Activated T-cell treated with anti-CD3 and anti-CD28 coated beads, Interleukin-2, amount 50 U/mL, for 4 hours (primary cell): ENCODE results near the gene THTPA. TPM values are rescaled to one million over a fixed set of nuclear protein-coding genes. Genes with fewer than 3 reads are reported as not detected.
A peak's percentile ranks its signal among the peaks of the same experiment; 100 is the strongest.

ENCODE experiments used
- ATAC-seq, 2 donors: fragments of 200-7000 bp; cut with Tn5 transposase; one replicate each; pipeline ENCODE4 v1.10.0; 2021
- DNase-seq: peaks from one replicate; pipeline ENCODE4 v3.0.0-alpha.2; 2020
- H3K27me3 Mint-ChIP-seq: one replicate; pipeline ENCODE4 v1.8.0; 2021; ENCODE audit warnings: low read depth, mixed read lengths
- H3K36me3 Mint-ChIP-seq: one replicate; pipeline ENCODE4 v1.8.0; 2022; ENCODE audit warnings: mixed read lengths; ENCODE audit not compliant: insufficient read depth
- H3K4me1 Mint-ChIP-seq: one replicate; pipeline ENCODE4 v1.8.0; 2021; ENCODE audit warnings: low read depth, mixed read lengths
- H3K4me3 Mint-ChIP-seq: one replicate; pipeline ENCODE4 v1.8.0; 2021; ENCODE audit warnings: mild to moderate bottlenecking, moderate library complexity, mixed read lengths
- H3K9me3 Mint-ChIP-seq: one replicate; pipeline ENCODE4 v1.8.0; 2021; ENCODE audit warnings: mixed read lengths
- total RNA-seq, 3 donors: library from RNA; stranded (reverse); gene quantifications; one replicate each; pipeline ENCODE4 v1.2.1, GENCODE V29; 2021

THTPA gene, protein sequence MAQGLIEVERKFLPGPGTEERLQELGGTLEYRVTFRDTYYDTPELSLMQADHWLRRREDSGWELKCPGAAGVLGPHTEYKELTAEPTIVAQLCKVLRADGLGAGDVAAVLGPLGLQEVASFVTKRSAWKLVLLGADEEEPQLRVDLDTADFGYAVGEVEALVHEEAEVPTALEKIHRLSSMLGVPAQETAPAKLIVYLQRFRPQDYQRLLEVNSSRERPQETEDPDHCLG
- total RNA-seq, result 10 to 100 TPM; 17.1 to 18.8 (median 17.6) TPM

DNA sequence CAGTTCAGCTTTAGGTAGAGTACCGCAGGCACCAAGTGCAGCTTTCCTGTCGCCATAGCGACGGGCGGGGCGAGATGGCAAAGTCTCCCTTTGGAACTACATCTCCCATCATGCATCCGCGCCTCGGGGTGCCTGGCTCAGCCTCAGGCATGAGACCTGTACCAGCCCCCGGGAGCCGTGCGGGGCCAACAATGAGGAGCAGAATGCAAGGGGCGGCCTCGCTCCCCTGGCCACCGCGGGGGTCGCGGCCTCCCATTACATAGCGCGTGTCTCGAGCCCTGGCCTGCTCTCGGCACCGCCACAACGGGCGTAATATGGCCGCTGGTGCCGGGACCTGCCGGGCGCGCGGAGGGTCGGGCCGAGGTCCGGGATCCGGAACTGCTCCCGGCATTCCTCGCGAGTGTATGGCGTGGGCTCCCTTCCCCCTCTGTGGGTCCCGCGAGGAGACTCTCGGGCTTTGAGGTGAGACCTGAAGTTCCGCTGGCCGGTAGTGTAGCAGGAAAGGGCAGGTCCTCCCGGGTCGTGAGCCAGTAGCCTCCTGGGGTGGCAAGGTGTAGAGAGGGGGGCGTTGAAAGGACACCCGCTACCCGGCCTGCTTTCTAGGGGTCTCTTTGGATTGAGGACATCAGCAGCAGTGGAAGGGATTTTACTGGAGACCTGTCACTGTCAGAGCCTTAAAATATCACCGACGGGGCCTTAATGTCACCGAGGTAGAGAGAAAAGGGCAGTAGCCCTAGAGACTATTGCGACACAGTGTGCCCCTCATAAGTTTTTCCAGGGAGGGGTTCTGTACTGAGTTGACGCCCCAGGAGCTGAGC is at the start of gene THTPA:
TSS of gene THTPA (plus strand) at position 390 of the 818 bp plus-strand sequence. CDS start 487 bp downstream, outside the sequence.
- H3K27me3 Mint-ChIP-seq, result no peaks in the 10 kb centered on the region
- H3K9me3 Mint-ChIP-seq, result no peaks in the 10 kb centered on the region
- ATAC-seq (peak; percentile 82 to 84), DNase-seq (peak; percentile 90)
- peaks cover 25% of the 10 kb centered on the region for H3K4me1 Mint-ChIP-seq
- peak within 1 kb of the TSS; percentile 93 for H3K4me3 Mint-ChIP-seq
- peaks cover 16% of the 10 kb centered on the region for H3K36me3 Mint-ChIP-seq

GRCh38 chr14:23512156-23512555 is 43.9 kb upstream of the THTPA start:
- peak overlapping the region; percentile 62 for H3K4me3 Mint-ChIP-seq
- peak; percentile 23 to 38 for ATAC-seq
- no peak for DNase-seq
- H3K27me3 Mint-ChIP-seq, result no peaks in the 10 kb centered on the region
- peaks cover 6% of the 10 kb centered on the region for H3K4me1 Mint-ChIP-seq
- no peaks in the 10 kb centered on the region for H3K9me3 Mint-ChIP-seq
- peaks cover 7% of the 10 kb centered on the region for H3K36me3 Mint-ChIP-seq

DNA sequence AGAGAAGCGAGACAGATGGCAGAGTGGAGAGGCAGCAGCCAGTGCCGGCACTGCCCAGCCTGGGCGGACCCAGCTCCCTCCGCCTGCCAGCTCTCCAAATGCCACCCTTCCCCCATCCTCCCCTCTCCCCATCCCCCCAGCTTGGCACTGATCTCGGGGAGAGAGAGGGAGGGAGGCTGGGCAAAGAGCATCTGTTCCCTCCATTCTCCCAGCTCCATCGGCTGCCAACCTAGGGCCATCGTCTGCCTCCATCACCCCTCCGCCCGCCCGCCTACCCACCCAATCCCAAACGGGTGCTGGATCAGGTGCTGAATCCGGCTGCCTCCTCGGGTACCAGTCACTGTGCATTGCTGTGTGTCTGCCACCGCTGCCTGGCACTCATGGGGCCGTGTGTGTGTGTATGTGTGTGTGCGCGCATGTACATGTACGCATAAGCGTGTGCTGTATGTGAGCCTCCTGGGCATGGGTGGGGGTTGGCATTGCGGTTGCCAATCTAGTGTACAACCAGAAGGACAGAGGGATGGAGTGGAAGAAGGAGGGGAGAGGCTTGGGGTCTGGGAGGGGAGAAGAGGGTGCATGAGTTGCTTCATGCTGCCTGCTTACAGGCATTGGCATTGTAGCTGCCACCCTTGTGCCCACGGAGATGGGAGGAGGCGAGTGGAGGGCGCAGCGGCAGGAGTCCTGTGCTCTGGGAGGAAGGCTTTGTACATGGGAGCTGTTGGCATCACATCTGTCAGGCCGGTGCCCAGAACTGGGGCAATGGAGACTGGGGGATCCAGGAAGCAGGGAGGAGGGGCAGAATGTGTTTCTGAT is 42.9 kb upstream of the THTPA start:
- ATAC-seq (no peak), DNase-seq (no peak)
- H3K27me3 Mint-ChIP-seq, result no peaks in the 10 kb centered on the region
- no peaks in the 10 kb centered on the region for H3K9me3 Mint-ChIP-seq
- peaks cover 7% of the 10 kb centered on the region for H3K36me3 Mint-ChIP-seq
- H3K4me1 Mint-ChIP-seq, result peaks cover 6% of the 10 kb centered on the region
- H3K4me3 Mint-ChIP-seq, result no peak overlapping the region

DNA sequence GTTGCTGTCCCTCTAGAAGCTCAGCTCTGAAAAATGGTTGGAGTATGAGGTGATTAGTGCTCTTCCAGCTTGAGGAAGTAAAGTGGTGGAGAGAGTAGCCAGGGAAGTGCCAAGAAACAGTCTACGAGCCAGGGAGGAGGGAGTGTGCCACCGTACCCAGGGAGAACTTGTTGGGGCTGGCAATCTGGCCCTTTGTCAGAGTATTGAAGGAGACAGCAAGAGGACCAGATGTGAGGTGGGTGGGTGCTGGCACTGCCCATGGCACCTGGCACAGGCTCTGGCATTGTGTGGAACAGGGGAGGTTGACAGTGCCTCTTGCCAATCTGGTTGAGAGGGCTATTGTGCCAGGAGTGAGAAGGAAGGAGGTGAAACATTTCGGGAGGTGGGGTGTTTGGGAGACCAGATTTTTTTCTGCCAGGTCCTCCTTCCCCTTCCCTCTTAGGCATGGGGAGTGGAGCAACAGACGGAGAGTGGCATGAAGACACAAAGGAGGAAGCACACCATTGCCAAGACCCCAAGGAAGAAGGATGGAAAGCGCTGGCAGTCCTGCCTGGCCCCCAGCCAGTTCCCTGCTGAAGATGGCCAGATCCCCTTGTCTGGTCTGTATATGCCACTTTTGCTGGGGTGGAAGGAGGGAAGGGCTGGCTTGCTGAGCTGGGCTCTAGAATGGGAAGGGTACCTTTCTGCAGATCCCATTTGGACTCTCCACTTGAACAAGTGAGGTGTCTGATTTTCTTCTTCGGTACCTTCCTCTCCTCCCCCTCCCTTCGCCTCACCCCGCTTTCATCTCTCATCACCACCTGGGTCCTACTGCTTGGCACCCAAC is 42.0 kb upstream of the THTPA start:
- Mint-ChIP-seq H3K4me1 (peaks cover 6% of the 10 kb centered on the region), H3K27me3 (no peaks in the 10 kb centered on the region), H3K4me3 (no peak overlapping the region), H3K9me3 (no peaks in the 10 kb centered on the region), H3K36me3 (peaks cover 7% of the 10 kb centered on the region)
- ATAC-seq (no peak), DNase-seq (no peak)

DNA sequence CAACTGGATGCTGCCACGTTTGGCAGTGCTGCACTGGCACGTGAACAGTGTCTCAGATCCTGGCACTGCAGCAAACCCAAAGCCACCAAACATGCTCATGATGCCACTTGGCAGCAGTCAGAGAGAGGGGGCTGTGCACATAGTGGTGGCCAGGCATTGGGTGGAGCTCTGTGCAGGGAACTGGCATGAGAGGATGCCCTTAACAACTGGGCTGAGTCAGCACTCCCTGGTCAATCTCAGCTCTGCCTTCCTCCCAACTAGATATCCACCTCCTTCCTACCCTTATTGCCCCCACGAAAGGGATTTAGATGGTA is 41.5 kb upstream of the THTPA start:
- Mint-ChIP-seq H3K9me3 (no peaks in the 10 kb centered on the region), H3K4me1 (peaks cover 6% of the 10 kb centered on the region), H3K27me3 (no peaks in the 10 kb centered on the region), H3K4me3 (no peak overlapping the region), H3K36me3 (peaks cover 5% of the 10 kb centered on the region)
- DNase-seq, result no peak
- ATAC-seq, result no peak

DNA sequence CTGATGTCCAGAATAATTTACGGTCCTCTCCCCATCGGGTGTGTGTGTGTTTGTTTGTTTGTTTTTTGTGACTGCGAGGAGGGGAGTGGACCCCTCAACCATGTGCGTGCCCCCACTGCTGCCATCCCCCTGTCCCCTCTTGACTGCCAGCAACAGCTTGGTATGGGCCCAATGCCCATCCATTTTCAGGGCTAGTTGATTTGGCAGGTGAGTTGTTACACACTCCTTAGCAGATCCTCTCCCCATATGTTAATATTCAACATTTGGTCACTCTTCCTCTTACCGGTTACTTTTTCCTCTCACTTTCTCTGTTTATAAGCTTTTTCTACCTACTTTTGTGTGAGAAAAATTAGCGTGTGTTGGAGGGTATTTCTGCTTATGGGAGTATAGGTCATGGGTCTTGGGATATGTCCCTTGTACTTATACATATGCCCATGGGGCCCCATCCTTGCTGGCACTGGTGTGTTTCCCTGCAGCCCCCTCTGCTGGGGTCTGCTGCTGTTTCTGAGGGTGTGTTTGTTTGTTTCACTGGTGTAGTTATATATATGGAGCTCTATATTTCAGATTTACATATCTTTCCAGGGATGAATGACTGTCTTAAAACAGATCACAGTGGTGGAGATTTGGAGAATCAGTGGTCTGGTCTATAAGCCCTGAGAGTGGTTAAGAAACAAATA is 38.3 kb upstream of the THTPA start:
- no peaks in the 10 kb centered on the region for H3K27me3 Mint-ChIP-seq
- peaks cover 2% of the 10 kb centered on the region for H3K36me3 Mint-ChIP-seq

DNA sequence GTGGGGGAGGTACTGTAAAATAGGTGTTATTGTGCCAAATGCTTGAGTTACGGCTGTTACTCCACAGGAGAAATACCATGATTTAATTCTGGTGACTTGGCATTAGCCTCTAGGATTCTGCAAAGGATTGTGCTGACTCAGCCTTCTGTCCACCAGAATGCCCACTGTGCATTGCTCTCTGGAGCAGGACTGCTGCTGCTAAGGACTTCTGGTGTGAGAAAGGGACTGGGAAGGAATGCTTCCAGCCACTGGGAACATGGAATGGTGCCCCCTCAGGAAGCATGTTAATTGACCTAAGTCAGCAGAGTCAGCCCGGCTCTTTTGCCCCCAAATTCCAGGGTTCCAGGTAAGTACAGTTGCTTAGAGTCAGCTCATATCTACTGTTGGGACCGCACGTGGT is 37.4 kb upstream of the THTPA start:
- Mint-ChIP-seq H3K4me1 (no peaks in the 10 kb centered on the region), H3K4me3 (no peak overlapping the region), H3K36me3 (peaks cover 2% of the 10 kb centered on the region), H3K27me3 (no peaks in the 10 kb centered on the region), H3K9me3 (no peaks in the 10 kb centered on the region)
- ATAC-seq (no peak), DNase-seq (no peak)

More for the DNA sequence above, 38.3 kb upstream of the THTPA start:
- DNase-seq, result no peak
- Mint-ChIP-seq H3K4me1 (no peaks in the 10 kb centered on the region), H3K9me3 (no peaks in the 10 kb centered on the region), H3K4me3 (no peak overlapping the region)
- ATAC-seq, result no peak

DNA sequence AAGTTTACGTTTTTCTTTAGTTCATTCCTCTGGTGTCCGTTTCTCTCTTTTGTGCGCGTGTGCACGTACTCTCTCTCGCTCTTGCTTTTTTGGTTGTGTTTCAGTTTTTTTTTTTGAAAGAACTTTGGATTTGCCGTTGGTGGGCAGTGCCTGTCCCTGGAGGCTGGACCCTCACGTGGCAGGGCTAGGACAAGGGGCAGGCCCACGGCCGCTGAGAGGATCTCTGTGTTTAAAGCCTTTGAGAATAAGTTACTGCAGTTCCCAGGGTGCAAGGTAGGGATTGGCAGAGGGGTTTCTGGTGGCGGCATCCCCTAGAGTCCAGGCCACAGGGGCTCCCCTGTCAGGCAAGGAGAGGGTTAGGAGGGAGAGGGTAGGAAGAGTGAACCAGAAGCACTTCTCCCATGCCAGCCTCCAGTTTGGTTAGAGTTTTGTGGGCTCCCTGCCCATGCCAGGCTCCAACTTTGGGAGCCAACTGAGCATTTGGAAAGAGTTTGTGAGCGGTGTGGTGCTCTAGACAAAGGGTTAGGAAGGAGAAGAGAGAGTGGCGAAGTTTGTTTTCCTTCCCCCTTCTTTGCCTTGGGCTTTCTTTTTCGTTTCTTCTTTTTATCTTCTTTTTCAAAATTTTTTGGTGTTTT is 35.1 kb upstream of the THTPA start:
- no peaks in the 10 kb centered on the region for H3K27me3 Mint-ChIP-seq
- no peak overlapping the region for H3K4me3 Mint-ChIP-seq
- H3K9me3 Mint-ChIP-seq, result no peaks in the 10 kb centered on the region
- DNase-seq, result no peak
- no peak for ATAC-seq
- no peaks in the 10 kb centered on the region for H3K4me1 Mint-ChIP-seq
- H3K36me3 Mint-ChIP-seq, result no peaks in the 10 kb centered on the region

DNA sequence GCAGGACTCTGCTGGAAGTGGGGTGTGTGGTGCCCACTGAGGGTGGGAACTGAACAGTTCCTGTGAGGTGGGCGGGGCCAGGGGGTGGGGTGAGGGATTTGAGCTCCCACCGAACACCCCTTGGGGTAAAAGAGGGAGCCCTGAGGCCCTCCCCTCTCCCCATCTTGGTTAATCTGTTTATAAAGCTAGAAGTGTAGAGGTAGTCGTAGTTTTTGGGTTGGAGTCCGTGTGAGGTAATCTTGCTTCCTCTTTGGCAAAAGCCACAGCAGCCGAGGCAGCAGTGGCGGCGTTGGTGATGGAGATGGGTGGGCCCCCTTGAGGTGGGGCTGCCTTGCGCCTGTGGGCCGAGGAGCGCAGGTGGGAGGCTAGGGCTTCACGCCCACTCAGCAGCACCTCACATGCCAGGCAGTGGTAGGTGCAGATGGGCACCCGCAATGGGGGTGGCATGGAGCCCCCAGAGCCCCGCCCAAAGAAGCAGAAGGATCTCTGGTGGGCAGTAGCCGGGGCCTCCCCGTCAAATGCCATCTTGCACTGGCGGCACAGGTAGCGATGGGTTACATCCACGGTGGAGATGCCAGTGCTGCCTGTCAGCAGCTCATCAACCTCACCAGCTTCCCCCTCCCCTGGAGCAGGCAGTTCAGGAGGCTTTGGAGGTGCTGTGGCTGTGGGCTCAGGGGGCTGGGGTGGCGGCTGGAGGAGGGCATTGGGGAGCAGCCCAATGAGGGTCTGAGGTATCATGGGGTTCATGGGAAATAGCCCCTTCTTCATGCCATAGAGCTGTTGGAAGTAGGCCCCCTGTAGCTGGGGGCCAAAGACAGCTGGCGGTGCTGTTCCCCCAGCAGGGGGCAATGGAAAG is 34.1 kb upstream of the THTPA start:
- ATAC-seq (no peak), DNase-seq (no peak)
- Mint-ChIP-seq H3K4me1 (no peaks in the 10 kb centered on the region), H3K36me3 (no peaks in the 10 kb centered on the region), H3K27me3 (no peaks in the 10 kb centered on the region), H3K9me3 (no peaks in the 10 kb centered on the region), H3K4me3 (no peak overlapping the region)

DNA sequence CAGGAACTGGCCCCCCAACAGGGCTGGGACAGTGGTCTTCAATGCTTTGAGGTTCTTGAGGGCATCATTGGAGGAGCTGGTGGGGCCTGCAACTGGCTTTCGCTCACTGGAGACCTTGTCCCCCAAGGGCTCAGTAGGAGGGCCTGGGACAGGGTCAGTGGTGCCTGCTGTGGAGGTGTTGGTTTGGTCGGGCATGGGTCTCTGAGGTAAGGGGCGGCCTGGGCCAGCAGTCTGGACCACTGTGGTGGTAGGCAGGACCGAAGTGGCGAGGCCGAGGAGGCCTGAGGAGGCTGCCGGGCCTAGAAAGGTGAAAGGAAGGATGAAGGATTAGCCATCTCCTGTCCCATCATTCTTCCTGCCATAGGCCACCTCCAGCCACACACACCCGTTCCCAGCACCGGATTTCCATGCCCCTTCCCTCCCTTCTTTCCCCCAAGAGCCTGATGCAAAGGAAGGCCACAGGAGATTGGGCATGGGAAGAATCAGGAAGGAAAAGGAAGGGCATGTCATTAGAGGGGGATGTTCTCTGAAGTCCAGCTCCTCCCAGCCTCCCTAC is 33.4 kb upstream of the THTPA start:
- no peaks in the 10 kb centered on the region for H3K9me3 Mint-ChIP-seq

DNA sequence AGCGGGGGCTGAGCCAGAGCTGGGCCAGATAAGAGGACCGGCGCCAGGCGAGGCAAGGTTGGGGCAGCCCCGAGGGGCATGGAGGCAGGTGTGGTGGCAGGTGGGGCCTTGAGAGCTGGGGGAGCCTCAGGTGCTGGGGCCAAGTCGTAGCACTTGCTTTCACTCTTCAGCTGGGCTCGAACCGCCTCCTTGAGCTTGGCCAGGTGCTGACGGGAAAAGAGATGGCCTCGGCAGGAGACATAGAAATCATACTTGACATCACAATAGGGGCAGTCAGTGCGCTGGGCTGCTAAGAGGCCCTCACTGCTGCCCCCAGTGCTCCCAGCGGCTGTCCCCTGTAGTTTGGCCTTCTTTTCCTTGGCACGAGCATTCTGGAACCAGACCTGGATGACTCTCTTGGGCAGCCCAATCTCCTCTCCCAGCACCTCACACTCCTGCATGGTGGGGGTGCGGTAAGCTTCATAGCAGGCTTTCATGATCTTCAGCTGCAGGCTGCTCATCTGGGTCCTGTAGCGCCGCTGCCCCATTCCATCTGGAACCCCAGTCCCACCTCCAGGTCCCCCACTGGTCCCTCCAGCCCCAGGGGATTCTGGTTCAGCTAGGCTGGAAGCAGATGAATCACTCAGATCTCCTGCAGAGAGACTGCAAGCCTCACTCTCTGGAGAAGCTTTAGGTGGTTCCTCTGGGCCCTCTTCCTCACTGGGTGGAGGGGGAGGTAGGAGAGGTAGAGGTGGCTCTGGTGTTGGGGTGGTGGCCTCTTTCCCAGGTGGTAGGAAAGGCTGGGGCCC is 32.6 kb upstream of the THTPA start:
- DNase-seq (no peak), ATAC-seq (no peak)
- Mint-ChIP-seq H3K27me3 (no peaks in the 10 kb centered on the region), H3K9me3 (no peaks in the 10 kb centered on the region), H3K4me1 (no peaks in the 10 kb centered on the region), H3K36me3 (no peaks in the 10 kb centered on the region), H3K4me3 (no peak overlapping the region)

More for the DNA sequence above, 33.4 kb upstream of the THTPA start:
- Mint-ChIP-seq H3K36me3 (no peaks in the 10 kb centered on the region), H3K4me1 (no peaks in the 10 kb centered on the region), H3K4me3 (no peak overlapping the region), H3K27me3 (no peaks in the 10 kb centered on the region)
- ATAC-seq (no peak), DNase-seq (no peak)

DNA sequence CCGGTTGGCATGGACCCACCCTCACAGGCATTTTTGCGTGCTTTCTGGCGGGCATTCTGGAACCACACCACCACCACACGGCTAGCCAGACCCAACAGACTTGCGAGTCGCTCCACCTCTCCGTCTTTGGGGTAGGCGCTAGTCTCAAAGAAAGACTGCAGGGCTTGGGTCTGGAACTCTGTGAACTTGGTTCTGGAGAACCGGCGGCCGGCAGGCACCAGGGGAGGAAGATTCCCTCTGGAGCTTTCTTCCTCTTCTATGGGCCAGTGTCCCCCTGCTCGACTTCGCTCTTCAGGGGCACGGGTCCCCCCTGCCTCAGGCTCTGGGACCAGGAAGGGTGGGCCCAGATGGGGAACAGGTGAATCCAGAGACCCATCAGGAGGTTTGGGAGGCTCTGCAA is 31.1 kb upstream of the THTPA start:
- ATAC-seq (no peak), DNase-seq (no peak)
- no peaks in the 10 kb centered on the region for H3K36me3 Mint-ChIP-seq
- no peaks in the 10 kb centered on the region for H3K9me3 Mint-ChIP-seq
- H3K4me1 Mint-ChIP-seq, result no peaks in the 10 kb centered on the region
- no peaks in the 10 kb centered on the region for H3K27me3 Mint-ChIP-seq
- H3K4me3 Mint-ChIP-seq, result no peak overlapping the region
